Brain microvascular endothelial cell (primary cell): ENCODE measurements around the gene AP1B1.

Experiments
- DNase-seq: peaks from one replicate; pipeline ENCODE4 v3.0.0-alpha.2; 2020
- H3K27ac ChIP-seq: fragments of 250-450 bp; sonication (Bioruptor Pico); 2 replicates; pipeline ENCODE4 v1.5.1; 2020; ENCODE audit warnings: mild to moderate bottlenecking, moderate library complexity
- H3K27me3 ChIP-seq: fragments of 250-450 bp; sonication (Bioruptor Pico); replicated peaks from 2 replicates; pipeline ENCODE4 v1.5.1; 2020; ENCODE audit warnings: mild to moderate bottlenecking
- H3K36me3 ChIP-seq: fragments of 250-450 bp; sonication (Bioruptor Pico); replicated peaks from 2 replicates; pipeline ENCODE4 v1.5.1; 2020; ENCODE audit warnings: mild to moderate bottlenecking
- H3K4me3 ChIP-seq: 2 replicates; pipeline ENCODE4 v1.5.1; 2011; ENCODE audit warnings: low read depth, mild to moderate bottlenecking, control low read depth, low read length, moderate library complexity
- in situ Hi-C: cut with HindIII; loops from 2 replicates; pipeline ENCODE4 v1.10.0; 2017; ENCODE audit warnings: low sequenced_read_pairs, low pct_ligation_motif_present
- TF ChIP-seq, protein P1 (sequence below): IDR thresholded peaks from 2 replicates; pipeline ENCODE4 v1.5.1; 2011; ENCODE audit warnings: low read depth, mild to moderate bottlenecking, moderate library complexity, low read length, control low read depth, inconsistent platforms; ENCODE audit errors: missing control alignments

Gene AP1B1

DNA sequence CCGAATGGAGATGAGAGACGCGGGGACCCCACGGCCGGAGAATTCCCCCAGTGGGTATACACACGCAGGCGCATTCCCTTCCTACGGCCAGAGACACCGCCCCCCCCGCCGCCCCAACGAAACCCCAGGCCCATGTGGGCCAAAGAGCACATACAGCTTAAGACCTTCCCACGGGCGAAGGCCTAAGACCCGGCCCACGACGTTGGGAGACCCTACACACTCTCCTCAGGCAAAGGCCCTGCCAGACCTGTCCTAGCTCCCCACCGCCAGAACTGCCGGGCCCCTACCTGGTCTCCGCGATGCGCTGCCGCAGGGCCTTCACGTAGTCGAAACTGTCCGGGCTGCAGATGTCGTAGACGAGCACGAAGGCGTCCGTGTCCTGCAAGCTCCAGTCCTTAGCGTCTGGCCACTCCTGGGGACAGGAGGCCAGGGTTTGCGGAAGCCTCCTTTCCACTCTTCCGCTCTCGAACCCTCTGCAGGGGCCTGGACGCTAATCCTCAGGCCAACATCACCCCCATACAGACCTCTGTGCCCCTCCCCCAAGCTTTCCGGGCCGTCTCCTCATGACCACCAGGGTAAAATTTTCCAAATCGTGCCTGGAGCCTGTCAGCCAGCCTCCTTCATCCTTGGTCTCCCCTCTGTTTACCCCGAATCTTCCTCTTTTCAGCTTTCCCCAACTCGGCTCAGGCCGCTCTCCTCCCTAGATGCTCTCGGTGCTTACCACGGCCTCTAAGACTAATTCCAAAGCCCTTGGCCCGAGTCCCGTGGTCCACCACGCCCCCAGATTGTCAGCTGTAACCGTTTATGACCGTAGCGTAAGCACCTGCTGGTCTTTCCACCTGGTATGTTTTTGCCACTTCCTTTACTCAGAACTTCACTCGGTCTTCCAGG, 74.5 kb downstream of the AP1B1 start:
- peaks cover 30% of the 10 kb centered on the region for H3K27me3 ChIP-seq
- no peak overlapping the region for H3K4me3 ChIP-seq

DNA sequence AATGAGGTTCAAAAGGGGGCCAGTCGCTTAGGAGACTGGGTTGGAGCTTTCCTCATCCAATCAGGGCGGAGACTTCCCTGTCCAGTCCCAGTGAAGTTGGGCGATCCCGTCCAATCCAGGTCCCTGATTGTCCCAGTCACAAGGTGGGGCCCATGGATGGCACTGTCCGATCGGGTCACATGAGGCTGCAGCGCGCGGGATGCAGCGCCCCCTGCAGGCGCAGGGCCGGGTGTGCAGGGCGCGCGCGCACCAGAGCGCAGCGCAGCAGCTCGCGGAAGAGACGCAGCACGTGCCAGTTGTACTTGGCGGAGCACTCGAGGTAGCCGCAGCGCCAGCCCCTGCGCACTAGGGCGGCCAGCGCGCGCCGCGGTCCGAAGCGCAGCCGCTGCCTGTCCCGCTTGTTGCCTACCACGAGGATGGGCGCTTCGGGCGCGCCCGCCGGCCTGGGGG, 75.2 kb downstream of the AP1B1 start:
- Histone ChIP-seq H3K4me3 (no peak overlapping the region), H3K27ac (no peak overlapping the region), H3K27me3 (peaks cover 30% of the 10 kb centered on the region), H3K36me3 (peaks cover 5% of the 10 kb centered on the region)
- in situ Hi-C loops = no loop called here
- DNase-seq = no peak
- TF ChIP-seq, protein P1, sequence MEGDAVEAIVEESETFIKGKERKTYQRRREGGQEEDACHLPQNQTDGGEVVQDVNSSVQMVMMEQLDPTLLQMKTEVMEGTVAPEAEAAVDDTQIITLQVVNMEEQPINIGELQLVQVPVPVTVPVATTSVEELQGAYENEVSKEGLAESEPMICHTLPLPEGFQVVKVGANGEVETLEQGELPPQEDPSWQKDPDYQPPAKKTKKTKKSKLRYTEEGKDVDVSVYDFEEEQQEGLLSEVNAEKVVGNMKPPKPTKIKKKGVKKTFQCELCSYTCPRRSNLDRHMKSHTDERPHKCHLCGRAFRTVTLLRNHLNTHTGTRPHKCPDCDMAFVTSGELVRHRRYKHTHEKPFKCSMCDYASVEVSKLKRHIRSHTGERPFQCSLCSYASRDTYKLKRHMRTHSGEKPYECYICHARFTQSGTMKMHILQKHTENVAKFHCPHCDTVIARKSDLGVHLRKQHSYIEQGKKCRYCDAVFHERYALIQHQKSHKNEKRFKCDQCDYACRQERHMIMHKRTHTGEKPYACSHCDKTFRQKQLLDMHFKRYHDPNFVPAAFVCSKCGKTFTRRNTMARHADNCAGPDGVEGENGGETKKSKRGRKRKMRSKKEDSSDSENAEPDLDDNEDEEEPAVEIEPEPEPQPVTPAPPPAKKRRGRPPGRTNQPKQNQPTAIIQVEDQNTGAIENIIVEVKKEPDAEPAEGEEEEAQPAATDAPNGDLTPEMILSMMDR = peak; percentile 69

More for the DNA sequence above, 74.5 kb downstream of the AP1B1 start:
- TF ChIP-seq, protein P1 = no peak
- no peak for DNase-seq
- Histone ChIP-seq H3K36me3 (peaks cover 5% of the 10 kb centered on the region), H3K27ac (no peak overlapping the region)
- in situ Hi-C loops = no loop called here

DNA sequence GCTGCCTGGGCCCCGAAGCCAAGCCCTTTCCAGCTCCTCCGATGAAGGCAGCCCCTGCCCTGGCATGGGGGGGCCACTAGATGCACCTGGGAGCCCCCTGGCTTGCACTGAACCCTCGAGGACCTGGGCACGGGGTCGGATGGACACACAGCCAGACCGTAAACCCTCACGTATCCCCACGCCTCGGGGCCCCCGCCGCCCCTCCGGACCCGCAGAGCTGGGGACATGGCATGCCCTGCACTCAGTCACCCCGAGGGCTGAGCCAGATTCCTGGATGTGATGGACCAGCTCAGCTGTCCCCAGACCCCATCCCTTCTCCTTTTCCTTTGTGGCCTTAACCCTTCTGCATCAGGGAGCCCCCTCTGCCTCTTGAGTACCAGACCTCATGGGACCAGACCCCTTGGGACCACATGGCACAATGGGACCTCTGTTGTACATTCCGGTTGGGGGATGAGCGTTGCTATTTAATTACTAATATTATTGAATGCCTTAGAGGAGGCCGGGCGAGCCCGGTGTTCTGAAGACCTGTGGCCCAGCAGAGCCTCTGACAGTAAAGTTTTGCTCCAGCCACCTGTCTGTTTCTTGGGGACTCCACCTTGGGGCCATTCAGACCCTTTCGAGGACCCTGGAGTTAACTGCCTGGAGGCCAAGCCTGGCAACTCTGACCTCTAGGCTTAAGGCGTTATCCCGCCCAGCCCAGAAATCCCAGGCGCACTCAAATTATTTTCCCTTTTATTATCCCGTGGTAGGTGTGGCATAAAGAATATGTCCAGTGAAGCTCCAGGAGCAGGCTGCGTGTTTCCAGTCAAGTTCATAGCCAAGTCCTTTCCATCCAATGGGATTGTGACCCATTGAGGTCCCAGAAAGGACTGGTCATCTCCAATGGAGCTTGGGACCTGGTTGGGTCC, 75.9 kb downstream of the AP1B1 start:
- TF ChIP-seq, protein P1 = no peak
- in situ Hi-C loops = no loop called here
- DNase-seq = no peak
- peaks cover 5% of the 10 kb centered on the region for H3K36me3 ChIP-seq
- no peak overlapping the region for H3K4me3 ChIP-seq
- H3K27me3 ChIP-seq = peaks cover 30% of the 10 kb centered on the region
- H3K27ac ChIP-seq = no peak overlapping the region

DNA sequence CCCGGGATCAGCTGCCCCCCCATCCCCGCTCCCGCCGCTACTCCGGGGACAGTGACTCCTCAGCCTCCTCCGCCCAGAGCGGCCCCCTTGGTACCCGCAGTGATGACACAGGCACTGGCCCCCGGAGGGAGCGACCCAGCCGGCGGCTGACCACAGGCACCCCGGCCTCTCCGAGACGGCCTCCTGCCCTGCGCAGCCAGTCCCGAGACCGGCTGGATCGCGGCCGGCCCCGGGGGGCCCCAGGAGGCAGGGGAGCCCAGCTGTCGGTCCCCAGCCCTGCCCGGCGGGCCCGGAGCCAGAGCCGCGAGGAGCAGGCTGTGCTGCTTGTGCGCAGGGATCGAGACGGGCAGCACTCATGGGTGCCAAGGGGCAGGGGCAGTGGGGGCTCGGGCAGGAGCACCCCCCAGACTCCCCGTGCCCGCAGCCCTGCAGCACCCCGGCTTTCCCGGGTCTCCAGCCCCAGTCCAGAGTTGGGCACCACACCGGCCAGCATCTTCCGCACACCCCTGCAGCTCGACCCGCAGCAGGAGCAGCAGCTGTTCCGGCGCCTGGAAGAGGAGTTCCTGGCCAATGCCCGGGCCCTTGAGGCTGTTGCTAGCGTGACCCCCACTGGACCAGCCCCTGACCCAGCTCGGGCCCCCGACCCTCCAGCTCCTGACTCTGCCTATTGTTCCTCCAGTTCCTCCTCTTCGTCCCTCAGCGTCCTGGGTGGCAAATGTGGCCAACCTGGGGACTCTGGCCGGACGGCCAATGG, 76.7 kb downstream of the AP1B1 start:
- peaks cover 5% of the 10 kb centered on the region for H3K36me3 ChIP-seq
- in situ Hi-C loops = no loop called here
- peak overlapping the region; percentile 22 for H3K4me3 ChIP-seq
- peaks cover 30% of the 10 kb centered on the region for H3K27me3 ChIP-seq
- TF ChIP-seq, protein P1 = no peak
- DNase-seq = no peak
- peak overlapping the region; percentile 86 for H3K27ac ChIP-seq

DNA sequence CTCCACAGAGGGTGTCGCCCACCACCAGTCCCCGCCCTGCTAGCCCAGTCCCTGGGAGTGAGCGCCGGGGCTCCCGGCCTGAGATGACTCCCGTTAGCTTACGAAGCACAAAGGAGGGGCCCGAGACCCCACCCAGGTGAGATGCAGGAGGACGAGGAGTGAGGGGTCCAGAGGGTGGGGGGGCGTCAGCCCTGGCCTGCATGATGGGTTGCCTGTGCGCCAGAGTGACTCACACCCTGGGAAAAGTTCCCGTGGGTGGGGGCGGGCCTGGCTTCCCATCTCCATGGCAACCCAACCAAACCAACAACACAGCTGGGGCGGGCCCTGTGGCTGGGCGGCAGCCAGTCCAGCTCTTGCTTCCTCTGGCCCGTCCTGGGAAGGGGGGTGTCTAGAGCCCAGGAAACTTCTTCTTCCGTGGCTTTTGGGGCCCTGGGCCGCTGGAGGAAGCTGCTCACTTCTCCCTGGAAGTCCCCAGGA, 77.5 kb downstream of the AP1B1 start:
- Histone ChIP-seq H3K27me3 (peaks cover 23% of the 10 kb centered on the region), H3K27ac (peak overlapping the region; percentile 86), H3K4me3 (peak overlapping the region; percentile 22), H3K36me3 (peaks cover 5% of the 10 kb centered on the region)
- peak; percentile 98 for DNase-seq
- in situ Hi-C loops = no loop called here
- TF ChIP-seq, protein P1 = no peak
